Glutamatergic neuron (in vitro differentiated cells): ENCODE measurements around the gene VAV2. TPM values are rescaled to one million over a fixed set of nuclear protein-coding genes. Genes with fewer than 3 reads are reported as not detected.

Source experiments
- DNase-seq: peaks from one replicate; pipeline ENCODE4 v3.0.0; 2022
- H3K27ac Mint-ChIP-seq: one replicate; pipeline ENCODE4 v1.8.0; 2020; ENCODE audit warnings: mild to moderate bottlenecking, mixed read lengths, inconsistent platforms; ENCODE audit not compliant: unreplicated experiment
- H3K27me3 Mint-ChIP-seq: one replicate; pipeline ENCODE4 v1.8.0; 2020; ENCODE audit warnings: mild to moderate bottlenecking, moderate library complexity, mixed read lengths, inconsistent platforms; ENCODE audit not compliant: unreplicated experiment
- H3K36me3 Mint-ChIP-seq: one replicate; pipeline ENCODE4 v1.8.0; 2020; ENCODE audit warnings: mild to moderate bottlenecking, mixed read lengths, inconsistent platforms; ENCODE audit not compliant: unreplicated experiment
- H3K4me1 Mint-ChIP-seq: one replicate; pipeline ENCODE4 v1.8.0; 2020; ENCODE audit warnings: mild to moderate bottlenecking, low read depth, mixed read lengths, inconsistent platforms; ENCODE audit not compliant: unreplicated experiment
- H3K4me3 Mint-ChIP-seq: one replicate; pipeline ENCODE4 v1.8.0; 2020; ENCODE audit warnings: mild to moderate bottlenecking, mixed read lengths, inconsistent platforms; ENCODE audit not compliant: unreplicated experiment
- H3K9me3 Mint-ChIP-seq: one replicate; pipeline ENCODE4 v1.8.0; 2020; ENCODE audit warnings: mild to moderate bottlenecking, moderate library complexity, mixed read lengths, inconsistent platforms; ENCODE audit not compliant: unreplicated experiment
- CTCF ChIP-seq: fragments of 200-600 bp; sonication (generic); IDR thresholded peaks from one replicate; pipeline ENCODE4 v1.5.0; 2021; ENCODE audit not compliant: partially characterized antibody, unreplicated experiment
- total RNA-seq: library from RNA; stranded (reverse); fragmentation: NEBNext Ultra II Directional; extraction: Animal tissue kit (Norgen Biotek cat#: 25700); gene quantifications from one replicate; pipeline ENCODE4 v1.2.1, GENCODE V29; 2021; ENCODE audit not compliant: unreplicated experiment

VAV2 gene
- total RNA-seq, 1 donor from 2014 or later: 270 TPM

- Mint-ChIP-seq H3K36me3 (no peaks in the 10 kb centered on the region), H3K4me3 (no peak overlapping the region), H3K27me3 (peaks cover 3% of the 10 kb centered on the region), H3K9me3 (peaks cover 2% of the 10 kb centered on the region), H3K27ac (no peak overlapping the region), H3K4me1 (peaks cover 7% of the 10 kb centered on the region)
- no peak for DNase-seq
- no peak for TF ChIP-seq CTCF
Measured at GRCh38 chr9:133997584-133997983, 5.5 kb upstream of the VAV2 start.

DNA sequence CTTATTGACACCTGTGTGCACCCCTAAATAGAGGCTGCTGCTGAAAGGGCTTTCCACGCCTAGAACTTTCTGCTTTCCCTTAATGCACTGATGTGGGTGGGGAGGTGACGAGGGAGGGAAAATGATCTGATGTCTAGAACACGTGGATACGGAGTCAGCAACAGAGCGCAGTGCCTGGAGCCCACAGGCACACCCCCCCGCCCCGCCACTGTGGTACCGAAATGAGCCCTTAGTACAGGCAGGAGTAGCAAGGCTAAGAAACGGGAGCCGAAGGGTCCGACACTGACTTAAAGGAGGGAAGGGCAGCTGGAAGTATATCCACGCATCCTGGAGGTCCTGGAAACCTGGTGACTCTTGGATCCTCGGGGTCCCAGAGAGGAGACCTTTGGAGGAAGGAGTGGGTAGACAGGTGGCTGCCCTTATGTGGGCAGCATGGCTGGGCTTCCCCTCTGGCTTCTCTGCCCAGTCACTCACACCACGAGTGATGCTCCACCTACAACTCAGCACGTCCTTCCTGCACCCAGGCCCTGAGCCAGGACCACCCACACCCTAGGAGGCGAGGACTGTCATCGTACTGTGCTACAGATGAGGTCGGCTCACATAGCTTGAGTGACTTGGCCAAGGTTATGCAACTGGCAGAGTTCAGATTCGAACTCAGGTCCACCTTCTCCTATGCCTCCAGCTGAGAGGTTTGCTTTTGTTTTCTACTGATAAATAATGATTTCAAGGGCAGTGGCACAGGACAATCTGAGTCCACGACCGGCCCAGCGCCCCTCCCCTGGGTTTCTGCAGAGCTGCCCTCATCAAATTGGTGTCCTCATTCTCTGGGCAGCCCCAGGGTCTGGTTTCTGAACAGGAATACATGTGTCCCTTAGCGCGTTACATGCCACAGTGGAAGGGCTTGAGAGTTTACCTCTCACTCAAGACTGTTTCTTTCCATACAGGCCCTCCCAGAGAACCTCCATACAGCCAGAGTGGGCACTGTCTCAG, 4.7 kb upstream of the VAV2 start:
- H3K9me3 Mint-ChIP-seq: no peaks in the 10 kb centered on the region
- H3K36me3 Mint-ChIP-seq: no peaks in the 10 kb centered on the region
- no peak for DNase-seq
- H3K27ac Mint-ChIP-seq: no peak overlapping the region
- H3K4me1 Mint-ChIP-seq: peaks cover 7% of the 10 kb centered on the region
- no peak for TF ChIP-seq CTCF
- H3K4me3 Mint-ChIP-seq: no peak overlapping the region
- peaks cover 3% of the 10 kb centered on the region for H3K27me3 Mint-ChIP-seq

DNA sequence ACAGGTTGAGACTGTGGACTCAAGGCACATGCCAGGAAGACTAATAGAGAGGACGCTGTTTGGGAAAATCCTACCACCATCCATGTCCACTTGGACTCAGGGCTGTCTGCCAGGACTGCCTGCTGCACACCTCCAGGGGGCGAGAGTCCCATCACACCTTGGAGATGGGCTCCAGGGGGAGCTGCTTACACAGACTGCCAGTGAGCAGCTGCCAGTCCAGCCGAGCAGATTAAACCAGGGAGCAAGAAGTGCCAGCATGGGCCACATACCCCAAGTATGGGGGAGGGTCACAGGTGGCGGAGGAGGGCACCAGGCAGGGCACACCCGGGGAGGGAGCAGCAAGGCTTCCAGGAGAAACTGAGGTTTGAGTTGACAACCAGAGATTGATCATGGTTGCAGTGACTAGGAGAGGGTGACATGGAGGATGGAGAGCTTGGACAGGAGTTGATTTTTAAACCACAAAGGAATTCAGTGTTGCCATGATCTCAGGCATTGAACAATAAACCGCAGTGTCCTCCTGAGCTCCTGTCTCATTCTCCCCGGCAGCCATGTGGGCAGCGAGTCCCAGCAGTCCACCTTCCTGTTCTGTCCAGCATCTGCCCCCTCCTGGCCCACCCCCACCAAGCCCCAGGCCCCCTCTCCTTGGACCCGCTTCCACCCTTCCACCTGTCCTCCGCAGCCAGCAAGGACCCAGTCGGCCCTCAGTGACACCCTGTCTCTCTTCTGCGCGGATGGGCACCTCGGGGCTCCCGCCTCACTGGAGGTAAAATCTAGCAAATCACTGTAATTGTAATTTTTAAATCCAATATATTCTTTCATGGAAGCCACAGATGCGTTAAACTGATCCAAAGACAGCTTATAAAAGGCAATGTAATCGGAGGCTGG, 3.1 kb upstream of the VAV2 start:
- Mint-ChIP-seq H3K27ac (no peak overlapping the region), H3K27me3 (no peaks in the 10 kb centered on the region), H3K9me3 (peaks cover 2% of the 10 kb centered on the region), H3K4me1 (peaks cover 7% of the 10 kb centered on the region), H3K36me3 (no peaks in the 10 kb centered on the region), H3K4me3 (no peak overlapping the region)
- TF ChIP-seq CTCF: no peak
- DNase-seq: no peak

- Mint-ChIP-seq H3K9me3 (peaks cover 6% of the 10 kb centered on the region), H3K36me3 (no peaks in the 10 kb centered on the region)
Measured at GRCh38 chr9:133994353-133995011, 2.4 kb upstream of the VAV2 start.

More at GRCh38 chr9:133994353-133995011, 2.4 kb upstream of the VAV2 start:
- TF ChIP-seq CTCF: peak; percentile 98
- peaks cover 11% of the 10 kb centered on the region for H3K4me1 Mint-ChIP-seq
- H3K27ac Mint-ChIP-seq: no peak overlapping the region
- H3K27me3 Mint-ChIP-seq: no peaks in the 10 kb centered on the region
- DNase-seq: peak; percentile 95
- peak overlapping the region; percentile 46 for H3K4me3 Mint-ChIP-seq
